Adrenal gland (tissue), 5 donors: ENCODE data around the gene TTLL12.

Source experiments
- CTCF ChIP-seq, 6 experiments: fragments of 450-650 bp in 4 of 6; fragments of 200-600 bp in 2 of 6; sonication (generic) in 1 of 6; IDR thresholded peaks; 1 replicate in 5 of 6; 2 replicates in 1 of 6; pipeline versions ENCODE4 v1.5.1 to v1.8.0; 2016 to 2021; ENCODE audit warnings: antibody characterized with exemption in 6 of 6, mild to moderate bottlenecking in 2 of 6, moderate library complexity in 1 of 6
- POLR2A ChIP-seq, 2 donors: fragments of 450-650 bp; IDR thresholded peaks; one replicate each; pipeline ENCODE4 v1.6.1; 2017; ENCODE audit warnings: antibody characterized with exemption in 2 of 2, mild to moderate bottlenecking in 2 of 2, moderate library complexity in 1 of 2
- donor health status: DM: no; HTN: no; CAD: no.

DNA sequence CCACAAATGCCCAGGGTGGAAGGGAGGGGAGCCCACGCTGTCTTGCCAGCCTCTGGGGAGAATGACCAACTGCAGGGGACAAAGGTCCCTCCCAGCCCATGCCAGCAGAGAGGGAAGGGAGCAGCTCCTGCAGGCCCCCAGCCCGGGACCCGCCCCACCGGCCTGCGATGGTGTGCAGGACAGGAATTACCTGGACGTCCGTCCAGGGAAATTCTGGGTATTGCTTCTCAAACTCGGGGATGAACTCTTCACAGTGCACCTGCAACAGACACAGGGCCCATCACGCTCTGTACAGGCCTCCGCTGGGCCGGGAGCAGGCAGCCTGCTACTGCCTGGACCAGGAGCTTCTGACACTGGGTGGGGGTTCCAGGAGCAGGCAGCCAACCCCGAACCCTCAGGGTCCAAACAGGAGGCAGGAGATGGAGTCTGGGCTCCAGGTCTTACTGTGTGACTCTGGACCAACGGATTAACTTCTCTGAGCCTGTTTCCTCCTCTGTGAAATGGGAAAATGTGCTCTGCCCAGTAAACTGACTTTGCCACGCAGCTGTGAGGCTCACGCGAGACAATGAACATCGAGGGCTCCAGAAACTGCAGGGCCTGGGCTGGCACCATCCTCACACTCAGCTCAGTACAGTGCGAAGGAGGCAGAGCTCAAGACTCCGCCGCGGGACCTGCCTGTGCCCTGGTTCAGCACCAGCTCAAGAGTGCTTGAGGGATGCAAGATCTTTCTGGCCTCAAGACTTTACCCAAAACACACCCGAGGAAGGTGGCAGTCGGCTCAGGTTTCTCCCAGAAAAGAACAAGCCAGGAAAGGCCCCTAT is 17.4 kb downstream of the TTLL12 start:
- TF ChIP-seq CTCF (IDR thresholded peaks at IDR 0.05) (no peak), POLR2A (IDR thresholded peaks at IDR 0.05) (no peak)
